Jurkat, Clone E6-1 (cell line): ENCODE results near the gene TAF12. TPM values are rescaled to one million over a fixed set of nuclear protein-coding genes. Genes with fewer than 3 reads are reported as not detected.
A peak's percentile ranks its signal among the peaks of the same experiment; 100 is the strongest.
"Not testable (repeated sequence)": the region's sequence is repeated elsewhere in the genome, so short reads cannot be mapped to it uniquely, and the experiment has no call there.

Experiments used
- DNase-seq: peaks from one replicate; pipeline ENCODE4 v3.0.0-alpha.2; 2011; ENCODE audit warnings: low read depth, low spot score
- H3K4me3 ChIP-seq: 2 replicates; pipeline ENCODE4 v1.5.1; 2011; ENCODE audit warnings: mild to moderate bottlenecking, low read length, control low read depth, moderate library complexity
- polyA plus RNA-seq: library from polyadenylated mRNA; unstranded; fragments of >200 nt; gene quantifications from one replicate; pipeline ENCODE4 v1.2.1, GENCODE V29; 2012; ENCODE audit warnings: missing spikeins; ENCODE audit not compliant: insufficient read length, insufficient read depth

TAF12 gene
- 65.4 TPM for polyA plus RNA-seq

- DNase-seq, result peak; percentile 95
- peak within 1 kb of the TSS; percentile 99 for H3K4me3 ChIP-seq
Measured at GRCh38 chr1:28642847-28643635, at the start of gene TAF12. TAF12 (minus strand) TSS chr1:28643067; CDS start chr1:28622081, 20,986 bp downstream.

GRCh38 chr1:28691627-28692026 is 48.8 kb upstream of the TAF12 start:
- not testable (repeated sequence) for H3K4me3 ChIP-seq, DNase-seq

GRCh38 chr1:28684937-28685336 is 42.1 kb upstream of the TAF12 start:
- H3K4me3 ChIP-seq, result no peak overlapping the region
- DNase-seq, result no peak

- DNase-seq, result no peak
- H3K4me3 ChIP-seq, result no peak overlapping the region
Measured at GRCh38 chr1:28682840-28683239, 40.0 kb upstream of the TAF12 start.

GRCh38 chr1:28680151-28680550 is 37.3 kb upstream of the TAF12 start:
- H3K4me3 ChIP-seq, result no peak overlapping the region
- no peak for DNase-seq

GRCh38 chr1:28675924-28676257 is 33.0 kb upstream of the TAF12 start:
- no peak for DNase-seq
- no peak overlapping the region for H3K4me3 ChIP-seq

GRCh38 chr1:28672971-28673370 is 30.1 kb upstream of the TAF12 start:
- not testable (repeated sequence) for DNase-seq, H3K4me3 ChIP-seq

GRCh38 chr1:28671254-28671780 is 28.4 kb upstream of the TAF12 start:
- no peak for DNase-seq
- no peak overlapping the region for H3K4me3 ChIP-seq

GRCh38 chr1:28668956-28669723 is 26.3 kb upstream of the TAF12 start:
- peak overlapping the region; percentile 54 for H3K4me3 ChIP-seq
- no peak for DNase-seq

GRCh38 chr1:28668191-28668955 is 25.5 kb upstream of the TAF12 start, which contains the start of gene GMEB1:
GMEB1 (plus strand) TSS chr1:28668784; CDS start chr1:28683613, 14,829 bp downstream.
- peak; percentile 77 for DNase-seq
- H3K4me3 ChIP-seq, result peak within 1 kb of the TSS; percentile 87

- no peak for DNase-seq
- no peak overlapping the region for H3K4me3 ChIP-seq
Measured at GRCh38 chr1:28666806-28667205, 23.9 kb upstream of the TAF12 start.

- no peak overlapping the region for H3K4me3 ChIP-seq
- no peak for DNase-seq
Measured at GRCh38 chr1:28663871-28664470, 21.1 kb upstream of the TAF12 start.

GRCh38 chr1:28656335-28656734 is 13.5 kb upstream of the TAF12 start:
- no peak overlapping the region for H3K4me3 ChIP-seq
- DNase-seq, result no peak

- not testable (repeated sequence) for DNase-seq, H3K4me3 ChIP-seq
Measured at GRCh38 chr1:28655448-28656311, 12.8 kb upstream of the TAF12 start.

GRCh38 chr1:28653870-28654269 is 11.0 kb upstream of the TAF12 start:
- DNase-seq, H3K4me3 ChIP-seq: not testable (repeated sequence)

- not testable (repeated sequence) for DNase-seq, H3K4me3 ChIP-seq
Measured at GRCh38 chr1:28653063-28653462, 10.2 kb upstream of the TAF12 start.

- H3K4me3 ChIP-seq, result peak within 1 kb of the TSS; percentile 69
- peak; percentile 98 for DNase-seq
Measured at GRCh38 chr1:28648474-28649198, 5.8 kb upstream of the TAF12 start, which contains the start of gene RNU11. RNU11 (plus strand) TSS chr1:28648600.
